ENCODE measurements around the gene SPATC1L. TPM values are rescaled to one million over a fixed set of nuclear protein-coding genes. Genes with fewer than 3 reads are reported as not detected.
A peak's percentile ranks its signal among the peaks of the same experiment; 100 is the strongest.
"Not testable (repeated sequence)": the region's sequence is repeated elsewhere in the genome, so short reads cannot be mapped to it uniquely, and the experiment has no call there.

Gene SPATC1L
- 1 to 10 TPM; 4.2 to 4.4 TPM for total RNA-seq

DNA sequence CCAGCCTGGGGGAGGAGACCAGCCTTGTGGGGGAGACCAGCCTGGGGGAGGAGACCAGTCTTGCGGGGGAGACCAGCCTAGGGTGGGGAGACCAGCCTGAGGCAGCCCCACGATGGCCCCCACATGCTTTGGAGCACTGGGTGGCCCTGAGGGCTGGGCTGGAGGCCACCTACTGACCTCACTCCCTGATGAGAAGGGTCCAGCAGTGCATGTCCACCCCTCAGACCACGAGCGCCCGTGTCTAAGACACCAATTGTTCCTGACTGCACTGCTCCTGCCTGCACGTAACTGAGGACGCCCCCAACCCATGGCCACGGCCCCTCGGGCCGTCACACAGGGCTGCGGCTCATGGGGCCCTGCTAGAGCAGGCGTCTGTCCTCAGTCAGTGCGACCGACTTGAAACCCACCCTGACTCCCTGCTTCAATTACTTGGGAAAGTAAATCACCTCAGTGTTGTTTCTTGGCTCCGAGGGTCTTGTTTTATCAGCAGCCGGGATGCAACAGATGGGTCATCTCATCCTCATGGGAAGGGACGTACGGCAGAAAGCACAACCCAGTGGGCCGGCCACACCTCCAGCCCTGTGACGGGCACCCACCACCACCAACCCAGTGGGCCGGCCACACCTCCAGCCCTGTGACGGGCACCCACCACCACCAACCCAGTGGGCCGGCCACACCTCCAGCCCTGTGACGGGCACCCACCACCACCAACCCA is at the start of gene SPATC1L:
TSS of gene SPATC1L (minus strand) at position 550 of the 715 bp plus-strand sequence. CDS start 1,643 bp downstream, outside the sequence.
- no peaks in the 10 kb centered on the region for H3K9me3 Mint-ChIP-seq
- peak within 1 kb of the TSS; percentile 71 for H3K27ac Mint-ChIP-seq
- H3K4me3 Mint-ChIP-seq: peak within 1 kb of the TSS; percentile 72
- H3K36me3 Mint-ChIP-seq (ENCODE audit: low read depth): no peaks in the 10 kb centered on the region
- DNase-seq: peak; percentile 50
- H3K27me3 Mint-ChIP-seq: peaks cover 4% of the 10 kb centered on the region
- peaks cover 14% of the 10 kb centered on the region for H3K4me1 Mint-ChIP-seq
- CTCF ChIA-PET: no interaction called here
- POLR2A ChIA-PET: no interaction called here

DNA sequence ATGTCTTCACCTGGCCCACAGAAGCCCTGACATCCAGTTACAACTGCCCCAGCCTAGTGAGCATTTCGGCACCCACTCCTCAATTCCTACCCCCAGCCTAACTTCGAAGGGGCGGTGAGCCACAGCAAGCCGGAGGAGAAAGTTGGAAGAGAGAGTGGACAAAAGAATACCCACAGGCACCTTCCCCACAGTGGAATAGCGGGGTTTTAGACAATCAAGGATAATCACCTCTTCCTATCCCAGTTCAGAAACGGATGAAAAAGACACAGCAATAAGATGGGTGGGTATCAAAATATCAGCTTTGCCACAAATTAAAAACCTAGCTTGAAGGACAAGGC is 45.6 kb upstream of the SPATC1L start:
- Mint-ChIP-seq H3K36me3 (ENCODE audit: low read depth) (peaks cover 60% of the 10 kb centered on the region), H3K27me3 (no peaks in the 10 kb centered on the region), H3K4me3 (peak overlapping the region; percentile 66), H3K9me3 (no peaks in the 10 kb centered on the region), H3K27ac (no peak overlapping the region), H3K4me1 (peaks cover 65% of the 10 kb centered on the region)
- no peak for DNase-seq
- CTCF ChIA-PET: interaction anchor here (1.2 kb wide), 1 partner anchor 55 kb away, joined by 3 read pairs; no protein-coding TSS in a partner anchor
- POLR2A ChIA-PET: interaction anchor here (0.6 to 6.0 kb wide), 2 partner anchors 88 to 93 kb away, joined by 3 to 22 read pairs; partner anchors contain the start of gene C21orf58

DNA sequence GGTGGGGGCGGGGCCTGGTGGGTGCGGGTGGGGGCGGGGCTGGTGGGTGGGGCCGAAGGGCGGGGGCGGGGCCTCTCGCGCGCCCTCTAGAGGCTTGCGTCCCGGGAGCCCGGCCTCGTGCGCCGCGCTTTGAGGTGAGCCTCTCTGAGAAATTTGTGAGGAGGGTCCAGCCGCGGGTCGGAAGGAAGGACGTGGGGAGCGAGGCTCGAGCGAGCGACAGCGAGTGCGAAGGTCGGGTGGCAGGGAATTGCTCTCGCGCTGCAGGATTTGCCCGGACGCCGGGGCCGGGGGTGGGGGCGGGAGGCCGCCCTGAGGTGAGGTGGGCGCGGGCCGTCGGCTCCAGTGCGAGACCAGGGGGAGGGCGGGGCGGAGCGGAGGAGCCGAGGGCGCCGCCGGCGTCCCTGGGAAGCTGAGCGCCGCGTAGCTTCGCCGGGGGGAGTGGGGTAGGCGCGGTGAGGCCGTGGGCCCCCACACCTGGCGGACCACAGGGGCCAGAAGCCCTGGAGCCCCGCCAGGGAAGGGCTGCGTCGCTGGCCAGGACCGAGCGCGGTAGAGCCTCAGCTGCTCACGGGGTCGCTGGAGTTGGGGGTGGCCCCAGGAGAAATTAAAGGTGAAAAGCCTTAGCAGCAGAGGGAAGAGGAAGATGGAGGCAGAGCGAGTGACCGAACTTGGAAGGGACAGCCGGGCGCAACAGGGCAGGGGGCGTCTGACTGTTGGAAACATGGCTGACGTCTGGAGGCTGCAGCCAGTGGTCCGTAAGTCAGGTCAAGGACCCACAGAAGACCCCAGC is 45.1 kb upstream of the SPATC1L start:
- CTCF ChIA-PET: interaction anchor here (1.2 kb wide), 1 partner anchor 55 kb away, joined by 3 read pairs; no protein-coding TSS in a partner anchor
- Mint-ChIP-seq H3K4me3 (peak overlapping the region; percentile 85), H3K27ac (peak overlapping the region; percentile 79), H3K27me3 (no peaks in the 10 kb centered on the region), H3K9me3 (no peaks in the 10 kb centered on the region), H3K36me3 (ENCODE audit: low read depth) (peaks cover 55% of the 10 kb centered on the region), H3K4me1 (peaks cover 60% of the 10 kb centered on the region)
- POLR2A ChIA-PET: interaction anchor here (0.6 to 6.0 kb wide), 4 partner anchors 85 to 96 kb away, joined by 3 to 22 read pairs (median 4); partner anchors contain the start of gene C21orf58
- no peak for DNase-seq

DNA sequence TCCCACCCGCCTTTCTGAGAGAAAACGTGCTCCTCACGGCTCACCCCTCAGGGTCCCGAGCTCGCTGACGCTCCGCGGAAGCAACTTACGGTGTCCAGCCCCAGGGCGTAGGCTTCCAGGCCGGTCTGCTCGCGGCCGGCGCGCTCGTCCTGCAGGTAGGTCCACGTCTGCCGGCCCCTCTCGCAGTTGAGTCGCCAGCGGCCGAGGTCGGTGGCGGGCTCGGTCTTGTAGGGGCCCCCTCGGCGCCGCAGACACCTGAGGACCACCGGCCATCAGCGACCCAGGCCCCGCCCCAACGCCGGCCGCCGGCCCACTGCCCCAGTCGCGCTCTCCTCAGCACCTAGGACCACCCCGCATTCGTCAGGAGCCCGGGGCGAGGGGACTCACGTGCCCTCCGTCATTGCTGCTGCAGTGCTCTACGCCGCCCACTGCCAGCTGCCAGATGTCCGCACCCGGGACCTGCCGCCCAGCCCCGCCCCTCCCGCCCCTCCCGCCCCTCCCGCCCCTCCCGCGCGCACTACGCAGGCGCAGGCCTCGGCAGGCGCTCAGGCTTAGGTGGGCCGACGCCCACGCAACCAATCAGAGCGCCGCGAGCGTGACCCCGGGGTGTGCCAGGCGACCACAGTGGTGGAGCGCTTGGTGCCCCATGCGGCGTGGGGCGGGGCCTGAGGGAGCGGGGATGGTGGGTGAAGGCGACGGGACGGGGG is 44.2 kb upstream of the SPATC1L start, which contains the start of gene LSS:
TSS of gene LSS (minus strand) at position 430 of the 707 bp plus-strand sequence. CDS start at position 401, 29 bp downstream.
- H3K9me3 Mint-ChIP-seq: no peaks in the 10 kb centered on the region
- H3K27me3 Mint-ChIP-seq: no peaks in the 10 kb centered on the region
- peak within 1 kb of the TSS; percentile 85 for H3K4me3 Mint-ChIP-seq
- peak within 1 kb of the TSS; percentile 79 for H3K27ac Mint-ChIP-seq
- CTCF ChIA-PET: interaction anchor here (0.7 to 0.9 kb wide), 2 partner anchors 85 to 272 kb away, joined by 3 read pairs; no protein-coding TSS in a partner anchor
- POLR2A ChIA-PET: interaction anchor here (0.9 to 6.0 kb wide), 4 partner anchors 13 to 97 kb away, joined by 3 to 22 read pairs (median 4); partner anchors contain the start of gene C21orf58
- DNase-seq: peak; percentile 99
- peaks cover 46% of the 10 kb centered on the region for H3K36me3 Mint-ChIP-seq (ENCODE audit: low read depth)
- H3K4me1 Mint-ChIP-seq: peaks cover 52% of the 10 kb centered on the region

DNA sequence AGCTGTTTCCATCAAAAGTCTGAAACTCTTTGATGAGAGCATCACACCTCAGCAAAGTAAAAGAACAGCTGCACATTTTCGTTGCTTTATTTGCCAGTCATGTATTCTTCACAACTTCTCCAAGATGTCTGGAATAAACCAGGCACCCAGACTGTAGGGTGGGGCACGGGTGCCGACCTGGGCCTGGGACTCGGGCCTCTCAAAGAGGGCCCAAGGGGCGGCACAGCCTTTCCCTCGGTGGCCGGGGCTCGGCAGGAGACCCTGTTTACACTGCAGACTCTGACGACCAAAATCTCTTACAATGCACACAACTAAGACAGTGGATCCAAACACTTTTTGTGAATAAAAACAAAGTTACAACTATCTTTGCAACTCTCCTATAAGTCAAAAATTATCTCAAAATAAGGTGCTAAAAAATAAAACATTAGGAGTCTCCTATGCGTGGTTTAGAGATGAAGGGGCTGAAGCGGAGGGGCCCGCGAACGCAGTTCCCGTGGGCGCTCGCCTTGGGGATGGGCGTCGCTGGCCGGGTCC is 43.6 kb upstream of the SPATC1L start:
- H3K27me3 Mint-ChIP-seq: no peaks in the 10 kb centered on the region
- H3K4me1 Mint-ChIP-seq: peaks cover 48% of the 10 kb centered on the region
- H3K9me3 Mint-ChIP-seq: no peaks in the 10 kb centered on the region
- no peak for DNase-seq
- POLR2A ChIA-PET: interaction anchor here (0.9 to 6.0 kb wide), 5 partner anchors 8 to 98 kb away, joined by 3 to 22 read pairs (median 3); partner anchors contain the start of gene C21orf58
- peak overlapping the region; percentile 8 for H3K27ac Mint-ChIP-seq
- peak overlapping the region; percentile 82 for H3K4me3 Mint-ChIP-seq
- CTCF ChIA-PET: interaction anchor here (0.7 to 0.9 kb wide), 3 partner anchors 85 to 412 kb away, joined by 3 read pairs; no protein-coding TSS in a partner anchor
- H3K36me3 Mint-ChIP-seq (ENCODE audit: low read depth): peaks cover 42% of the 10 kb centered on the region

DNA sequence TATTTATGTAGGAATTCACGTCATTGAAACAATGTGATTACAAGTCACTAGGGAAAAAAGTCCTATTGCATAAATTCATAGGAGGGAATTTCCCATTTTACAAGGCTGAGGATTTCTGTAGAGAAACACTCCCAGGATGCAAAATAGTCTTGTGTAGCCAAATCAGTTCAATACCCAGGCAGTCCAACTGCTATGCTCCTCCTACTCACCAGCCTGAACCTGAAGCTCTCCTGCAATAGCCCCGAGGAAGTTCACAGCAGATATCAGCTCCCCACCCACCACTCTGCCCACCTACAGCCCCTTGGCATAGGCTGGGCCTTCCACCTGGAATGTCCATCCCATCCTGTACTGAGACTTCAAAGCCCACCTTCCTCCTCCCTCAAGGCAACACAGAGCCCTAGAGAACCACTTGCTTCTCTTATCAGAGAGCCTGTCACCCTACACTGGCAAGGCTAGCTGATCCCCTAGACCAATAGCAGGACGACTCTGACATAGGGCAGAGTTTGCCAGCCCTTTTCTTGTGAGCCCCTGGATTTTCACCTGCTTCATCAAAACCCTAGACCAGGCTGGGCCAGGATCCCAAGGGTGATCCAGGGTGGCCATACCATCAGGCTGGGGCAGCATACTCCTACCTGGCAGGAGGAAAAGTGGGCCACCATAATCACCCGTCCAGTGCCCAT is 42.8 kb upstream of the SPATC1L start:
- DNase-seq: no peak
- Mint-ChIP-seq H3K9me3 (no peaks in the 10 kb centered on the region), H3K4me3 (peak overlapping the region; percentile 82), H3K27me3 (no peaks in the 10 kb centered on the region), H3K27ac (peak overlapping the region; percentile 23), H3K4me1 (peaks cover 44% of the 10 kb centered on the region), H3K36me3 (ENCODE audit: low read depth) (peaks cover 38% of the 10 kb centered on the region)
- POLR2A ChIA-PET: interaction anchor here (1.2 to 6.0 kb wide), 2 partner anchors 9 to 96 kb away, joined by 3 to 22 read pairs; partner anchors contain the start of gene C21orf58
- CTCF ChIA-PET: interaction anchor here (0.7 kb wide), 1 partner anchor 413 kb away, joined by 3 read pairs; no protein-coding TSS in a partner anchor

DNA sequence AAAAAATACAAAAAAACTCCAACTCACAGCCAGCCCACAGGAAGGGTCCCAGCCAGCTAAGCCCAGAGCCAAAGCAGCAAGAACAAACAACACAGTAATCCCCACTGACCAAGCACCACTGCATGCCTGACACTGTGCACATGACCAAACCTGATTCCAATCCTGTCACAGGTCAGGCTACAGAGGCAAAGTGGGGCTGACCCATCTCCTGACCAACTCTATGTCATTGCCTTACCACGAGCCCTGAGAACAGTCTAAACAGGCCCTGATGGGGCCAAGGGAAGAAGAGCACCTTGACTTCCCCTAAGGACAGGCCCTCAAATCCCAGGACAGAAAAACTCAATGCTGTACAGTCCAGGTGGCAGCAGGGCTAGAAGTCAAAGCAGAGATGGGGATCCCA is 41.9 kb upstream of the SPATC1L start:
- CTCF ChIA-PET: interaction anchor here (1.0 kb wide), 1 partner anchor 82 kb away, joined by 3 read pairs; no protein-coding TSS in a partner anchor
- Mint-ChIP-seq H3K36me3 (ENCODE audit: low read depth) (peaks cover 29% of the 10 kb centered on the region), H3K4me3 (peak overlapping the region; percentile 1), H3K27me3 (no peaks in the 10 kb centered on the region), H3K4me1 (peaks cover 39% of the 10 kb centered on the region), H3K9me3 (no peaks in the 10 kb centered on the region), H3K27ac (no peak overlapping the region)
- DNase-seq: no peak
- POLR2A ChIA-PET: no interaction called here

DNA sequence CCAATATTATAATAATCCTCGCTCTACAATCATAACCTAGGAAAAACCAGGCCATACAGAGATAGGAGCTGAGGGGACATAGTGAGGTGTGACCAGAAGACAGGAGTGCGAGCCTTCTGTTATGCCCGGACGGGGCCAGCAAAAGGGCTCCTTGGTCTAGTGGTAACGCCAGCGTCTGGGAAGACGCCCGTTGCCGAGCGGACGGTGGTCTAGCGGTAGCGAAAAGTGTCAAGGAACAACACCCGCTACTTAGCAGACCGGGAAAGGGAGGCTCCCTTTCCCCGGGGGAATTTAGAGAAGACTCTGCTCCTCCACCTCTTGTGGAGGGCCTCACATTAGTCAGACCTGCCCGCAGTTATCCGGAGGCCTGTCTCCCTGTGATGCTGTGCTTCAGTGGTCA is 39.4 kb upstream of the SPATC1L start:
- peaks cover 31% of the 10 kb centered on the region for H3K36me3 Mint-ChIP-seq (ENCODE audit: low read depth)
- H3K27me3 Mint-ChIP-seq, H3K9me3 Mint-ChIP-seq, POLR2A ChIA-PET, DNase-seq, H3K4me3 Mint-ChIP-seq, H3K27ac Mint-ChIP-seq, CTCF ChIA-PET: not testable (repeated sequence)
- peaks cover 26% of the 10 kb centered on the region for H3K4me1 Mint-ChIP-seq

DNA sequence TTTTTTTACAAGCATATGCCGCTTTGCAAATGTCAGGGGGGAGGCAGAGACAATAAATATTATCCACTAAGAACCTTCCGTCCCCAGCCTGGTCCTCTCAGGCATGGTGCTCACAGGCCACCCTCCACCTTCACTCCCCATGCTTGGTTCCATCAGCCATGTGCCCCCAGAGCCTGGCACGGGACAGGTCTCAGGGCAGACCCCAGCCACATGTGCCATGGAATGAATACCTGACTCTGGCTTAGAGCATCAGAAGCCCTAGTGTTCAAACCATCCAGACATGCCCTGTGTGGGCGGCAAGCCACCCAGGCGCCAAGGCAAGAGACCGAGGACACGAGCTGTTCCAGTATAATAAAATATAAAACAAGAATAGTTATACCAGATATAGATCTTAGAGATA is 39.0 kb upstream of the SPATC1L start:
- H3K9me3 Mint-ChIP-seq: no peaks in the 10 kb centered on the region
- H3K27ac Mint-ChIP-seq: no peak overlapping the region
- no peak for DNase-seq
- H3K4me1 Mint-ChIP-seq: peaks cover 26% of the 10 kb centered on the region
- POLR2A ChIA-PET: no interaction called here
- no peaks in the 10 kb centered on the region for H3K27me3 Mint-ChIP-seq
- H3K36me3 Mint-ChIP-seq (ENCODE audit: low read depth): peaks cover 31% of the 10 kb centered on the region
- CTCF ChIA-PET: no interaction called here
- no peak overlapping the region for H3K4me3 Mint-ChIP-seq

DNA sequence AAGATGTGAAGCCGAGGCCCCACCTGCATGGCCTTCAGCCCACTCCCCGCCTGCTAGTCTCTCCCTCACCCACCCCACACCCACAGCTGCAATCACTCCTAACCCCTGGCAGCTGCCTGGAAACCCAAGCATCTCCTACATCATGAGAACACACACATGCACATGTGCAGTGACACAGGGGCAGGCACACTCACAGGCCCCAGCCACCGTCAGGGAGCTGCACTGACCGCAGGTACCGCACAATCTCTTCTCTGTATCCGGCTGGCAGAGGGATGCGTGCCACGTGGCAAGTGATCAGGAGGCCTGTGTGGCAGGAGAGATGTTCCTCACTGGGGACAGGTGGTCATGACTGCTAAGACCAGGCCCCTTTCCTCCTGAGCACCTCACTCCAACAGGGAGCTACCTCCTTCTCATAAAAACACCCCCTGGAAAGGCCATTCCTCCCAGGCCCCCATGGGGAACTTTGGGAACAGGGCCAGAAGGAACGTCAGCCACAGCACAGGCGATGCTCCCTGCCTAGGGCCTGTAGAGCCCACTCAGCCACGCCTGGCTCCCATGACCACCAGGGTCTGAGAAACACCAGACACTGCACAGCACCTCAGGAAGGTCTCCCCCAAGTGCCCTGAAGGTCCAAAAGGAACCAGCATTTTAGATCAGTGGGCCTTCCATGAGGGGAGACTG is 38.3 kb upstream of the SPATC1L start:
- POLR2A ChIA-PET: no interaction called here
- Mint-ChIP-seq H3K27me3 (no peaks in the 10 kb centered on the region), H3K4me1 (peaks cover 22% of the 10 kb centered on the region), H3K27ac (no peak overlapping the region), H3K9me3 (no peaks in the 10 kb centered on the region), H3K36me3 (ENCODE audit: low read depth) (peaks cover 25% of the 10 kb centered on the region), H3K4me3 (no peak overlapping the region)
- DNase-seq: no peak
- CTCF ChIA-PET: no interaction called here

DNA sequence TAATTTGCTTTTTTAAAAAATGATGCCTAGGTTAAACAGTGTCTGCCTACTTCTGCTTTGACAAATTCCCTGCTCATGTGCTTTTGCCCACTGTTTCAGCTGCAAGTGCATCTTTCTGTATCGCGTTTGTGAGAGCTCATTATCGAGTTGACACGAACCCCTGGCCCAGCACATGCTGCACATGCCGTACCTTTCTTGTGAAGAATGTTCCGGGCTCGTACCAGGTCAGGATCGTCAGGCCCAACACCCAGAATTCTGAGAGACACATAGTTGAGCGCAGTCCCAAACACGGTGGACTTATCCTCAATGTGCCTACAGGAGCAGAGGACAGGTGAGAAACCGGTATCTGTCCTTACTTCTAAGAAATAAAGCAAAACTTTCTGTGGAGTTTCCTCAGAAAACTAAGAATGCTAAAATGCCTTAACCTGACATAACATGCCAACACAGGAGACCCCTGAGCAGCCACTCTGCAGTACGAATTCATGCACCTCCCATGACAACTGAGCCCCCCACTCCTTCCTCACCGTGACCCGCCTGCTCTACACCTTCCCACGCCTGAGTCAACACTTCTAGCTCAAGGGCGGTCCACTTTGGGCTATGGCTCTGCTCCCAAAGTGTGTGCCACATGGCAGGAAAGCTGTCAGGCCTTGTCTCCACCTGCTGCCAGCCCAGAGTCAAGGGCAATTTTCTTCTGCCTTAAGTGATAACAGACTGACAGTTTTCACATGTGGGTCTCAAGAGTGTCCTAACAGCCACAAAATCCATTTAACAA is 37.6 kb upstream of the SPATC1L start:
- no peak overlapping the region for H3K27ac Mint-ChIP-seq
- H3K9me3 Mint-ChIP-seq: no peaks in the 10 kb centered on the region
- peaks cover 18% of the 10 kb centered on the region for H3K36me3 Mint-ChIP-seq (ENCODE audit: low read depth)
- no peaks in the 10 kb centered on the region for H3K27me3 Mint-ChIP-seq
- ChIA-PET CTCF (no interaction called here), POLR2A (no interaction called here)
- H3K4me3 Mint-ChIP-seq: no peak overlapping the region
- H3K4me1 Mint-ChIP-seq: peaks cover 15% of the 10 kb centered on the region
- DNase-seq: no peak
